Endothelial cell of hepatic sinusoid (primary cell): Measurements from ENCODE around the gene ORAI3.

Source experiments
- in situ Hi-C: cut with HindIII; loops from 2 replicates; pipeline ENCODE4 v1.10.0; 2017; ENCODE audit warnings: low sequenced_read_pairs

Gene ORAI3

DNA sequence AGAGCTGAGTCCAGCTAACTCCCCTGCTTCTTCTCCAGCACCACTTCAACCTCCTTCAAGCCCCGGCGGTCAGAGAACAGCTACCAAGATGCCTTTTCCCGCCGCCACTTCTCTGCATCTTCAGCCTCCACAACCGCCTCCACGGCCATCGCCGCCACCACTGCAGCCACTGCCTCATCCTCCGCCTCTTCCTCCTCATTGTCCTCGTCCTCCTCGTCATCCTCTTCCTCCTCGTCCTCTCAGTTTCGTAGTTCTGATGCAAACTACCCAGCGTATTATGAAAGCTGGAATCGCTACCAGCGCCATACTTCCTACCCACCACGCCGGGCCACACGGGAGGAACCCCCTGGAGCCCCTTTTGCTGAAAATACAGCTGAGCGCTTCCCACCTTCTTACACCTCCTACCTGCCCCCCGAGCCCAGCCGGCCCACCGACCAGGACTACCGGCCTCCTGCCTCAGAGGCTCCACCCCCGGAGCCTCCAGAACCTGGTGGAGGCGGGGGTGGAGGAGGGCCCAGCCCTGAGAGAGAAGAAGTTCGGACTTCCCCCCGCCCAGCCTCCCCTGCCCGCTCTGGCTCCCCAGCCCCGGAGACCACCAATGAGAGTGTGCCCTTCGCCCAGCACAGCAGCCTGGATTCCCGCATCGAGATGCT is 15.8 kb downstream of the ORAI3 start:
- in situ Hi-C loops: no loop called here

DNA sequence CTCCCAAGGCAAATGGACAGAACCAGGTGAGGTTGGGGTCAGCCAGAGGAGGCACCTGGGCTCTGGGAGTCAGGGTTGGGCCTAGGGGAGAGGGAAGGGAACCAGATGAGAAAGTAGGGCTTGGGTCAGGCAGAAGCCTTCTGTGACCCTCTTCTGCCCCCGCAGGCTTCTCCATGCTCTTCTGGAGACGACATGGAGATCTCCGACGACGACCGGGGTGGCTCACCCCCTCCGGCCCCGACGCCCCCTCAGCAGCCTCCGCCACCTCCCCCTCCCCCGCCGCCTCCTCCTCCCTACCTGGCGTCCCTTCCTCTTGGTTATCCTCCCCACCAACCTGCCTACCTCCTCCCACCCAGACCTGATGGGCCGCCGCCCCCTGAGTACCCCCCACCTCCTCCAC is 16.6 kb downstream of the ORAI3 start:
- in situ Hi-C loops: no loop called here

DNA sequence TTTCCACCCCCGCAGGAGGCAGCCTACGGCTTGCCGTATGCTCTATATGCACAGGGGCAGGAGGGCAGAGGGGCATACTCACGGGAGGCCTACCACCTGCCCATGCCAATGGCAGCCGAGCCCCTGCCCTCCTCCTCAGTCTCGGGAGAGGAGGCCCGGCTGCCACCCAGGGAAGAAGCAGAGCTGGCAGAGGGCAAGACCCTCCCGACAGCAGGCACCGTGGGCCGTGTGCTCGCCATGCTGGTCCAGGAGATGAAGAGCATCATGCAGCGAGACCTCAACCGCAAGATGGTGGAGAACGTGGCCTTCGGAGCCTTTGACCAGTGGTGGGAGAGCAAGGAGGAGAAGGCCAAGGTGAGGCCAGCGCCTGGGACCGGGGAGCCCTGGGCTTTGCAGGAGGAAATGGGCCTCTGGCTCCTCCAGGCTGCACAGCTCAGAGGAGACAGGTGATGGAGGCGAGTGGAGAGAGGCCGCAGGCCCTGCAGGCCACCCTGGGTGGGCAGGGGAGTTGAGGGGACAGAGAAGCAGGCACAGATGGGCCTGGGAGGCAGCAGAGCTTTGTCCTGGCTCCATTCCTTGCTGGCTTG is 17.3 kb downstream of the ORAI3 start:
- in situ Hi-C loops: no loop called here

GRCh38 chr16:30967795-30968194 is 18.9 kb downstream of the ORAI3 start:
- in situ Hi-C loops: no loop called here

- in situ Hi-C loops: no loop called here
Observed at GRCh38 chr16:30969246-30969842, 20.5 kb downstream of the ORAI3 start.

- in situ Hi-C loops: no loop called here
Observed at GRCh38 chr16:30971298-30971697, 22.4 kb downstream of the ORAI3 start.

DNA sequence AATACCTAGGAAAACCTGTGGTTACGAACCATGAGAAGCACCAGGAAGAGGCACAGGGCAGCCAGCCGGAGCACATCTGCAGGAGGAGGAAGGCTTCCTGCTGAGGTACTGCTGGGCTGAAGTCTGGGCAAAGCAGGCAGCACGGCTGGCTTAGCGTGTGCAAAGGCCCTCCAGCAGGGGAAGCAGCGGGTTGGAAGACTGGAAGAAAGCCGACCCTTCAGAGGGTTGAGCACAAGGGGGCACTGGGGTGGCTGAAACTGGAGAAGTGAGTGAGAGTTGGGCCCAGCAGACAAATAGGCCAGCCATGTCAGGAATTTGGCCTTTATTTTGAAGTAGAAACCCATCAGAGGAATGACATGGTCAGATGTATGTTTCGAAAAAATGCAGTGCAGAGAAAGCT is 24.0 kb downstream of the ORAI3 start:
- in situ Hi-C loops: no loop called here

- in situ Hi-C loops: no loop called here
Observed at GRCh38 chr16:30974348-30974747, 25.5 kb downstream of the ORAI3 start.

- in situ Hi-C loops: no loop called here
Observed at GRCh38 chr16:30976486-30976885, 27.6 kb downstream of the ORAI3 start.

- in situ Hi-C loops: no loop called here
Observed at GRCh38 chr16:30977502-30977901, 28.6 kb downstream of the ORAI3 start.

DNA sequence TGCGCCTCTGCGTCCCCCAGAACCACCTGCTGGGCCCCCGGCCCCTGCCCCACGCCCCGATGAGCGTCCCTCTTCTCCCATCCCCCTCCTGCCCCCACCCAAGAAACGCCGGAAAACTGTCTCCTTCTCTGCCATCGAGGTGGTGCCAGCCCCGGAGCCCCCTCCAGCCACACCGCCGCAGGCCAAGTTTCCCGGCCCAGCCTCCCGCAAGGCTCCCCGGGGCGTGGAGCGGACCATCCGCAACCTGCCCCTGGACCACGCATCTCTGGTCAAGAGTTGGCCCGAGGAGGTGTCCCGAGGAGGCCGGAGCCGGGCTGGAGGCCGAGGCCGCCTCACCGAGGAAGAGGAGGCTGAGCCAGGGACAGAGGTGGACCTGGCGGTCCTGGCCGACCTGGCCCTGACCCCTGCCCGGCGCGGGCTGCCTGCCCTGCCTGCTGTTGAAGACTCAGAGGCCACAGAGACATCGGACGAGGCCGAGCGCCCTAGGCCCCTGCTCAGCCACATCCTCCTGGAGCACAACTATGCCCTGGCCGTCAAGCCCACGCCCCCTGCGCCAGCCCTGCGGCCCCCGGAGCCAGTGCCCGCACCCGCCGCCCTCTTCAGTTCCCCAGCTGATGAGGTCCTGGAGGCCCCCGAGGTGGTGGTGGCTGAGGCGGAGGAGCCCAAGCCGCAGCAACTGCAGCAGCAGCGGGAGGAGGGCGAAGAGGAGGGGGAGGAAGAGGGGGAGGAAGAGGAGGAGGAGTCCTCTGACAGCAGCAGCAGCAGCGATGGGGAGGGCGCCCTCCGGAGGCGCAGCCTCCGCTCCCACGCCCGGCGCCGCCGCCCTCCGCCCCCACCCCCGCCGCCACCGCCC is 30.5 kb downstream of the ORAI3 start:
- in situ Hi-C loops: no loop called here

GRCh38 chr16:30980023-30980371 is 31.1 kb downstream of the ORAI3 start:
- in situ Hi-C loops: no loop called here

DNA sequence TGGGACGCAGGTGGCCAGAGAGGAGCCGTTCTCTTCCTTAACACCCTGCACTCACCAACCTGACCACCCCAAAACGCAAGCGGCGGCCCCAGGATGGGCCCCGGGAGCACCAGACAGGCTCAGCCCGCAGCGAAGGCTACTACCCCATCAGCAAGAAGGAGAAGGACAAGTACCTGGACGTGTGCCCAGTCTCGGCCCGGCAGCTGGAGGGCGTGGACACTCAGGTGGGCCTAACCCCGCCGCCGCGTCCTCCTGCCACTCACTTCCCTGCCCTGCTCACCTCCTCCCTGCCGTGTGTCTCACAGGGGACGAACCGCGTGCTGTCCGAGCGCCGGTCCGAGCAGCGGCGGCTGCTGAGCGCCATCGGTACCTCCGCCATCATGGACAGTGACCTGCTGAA is 31.6 kb downstream of the ORAI3 start:
- in situ Hi-C loops: no loop called here

DNA sequence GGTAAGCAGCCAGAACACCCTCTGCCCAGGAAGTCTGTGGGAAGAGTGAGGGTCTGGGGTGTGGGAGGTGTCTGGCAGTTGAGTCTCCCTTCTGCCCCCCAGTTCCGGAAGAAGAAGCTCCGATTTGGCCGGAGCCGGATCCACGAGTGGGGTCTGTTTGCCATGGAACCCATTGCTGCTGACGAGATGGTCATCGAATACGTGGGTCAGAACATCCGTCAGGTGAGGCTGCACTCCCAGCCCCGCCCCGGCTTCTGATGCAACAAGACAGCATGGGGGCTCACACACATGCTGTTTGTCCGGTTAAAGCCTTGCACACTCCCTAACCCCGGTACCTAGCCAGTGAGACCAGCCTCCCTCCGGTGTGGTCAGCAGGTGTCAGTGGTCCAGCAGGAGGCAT is 32.1 kb downstream of the ORAI3 start:
- in situ Hi-C loops: no loop called here

GRCh38 chr16:30982548-30983288 is 33.9 kb downstream of the ORAI3 start:
- in situ Hi-C loops: no loop called here

DNA sequence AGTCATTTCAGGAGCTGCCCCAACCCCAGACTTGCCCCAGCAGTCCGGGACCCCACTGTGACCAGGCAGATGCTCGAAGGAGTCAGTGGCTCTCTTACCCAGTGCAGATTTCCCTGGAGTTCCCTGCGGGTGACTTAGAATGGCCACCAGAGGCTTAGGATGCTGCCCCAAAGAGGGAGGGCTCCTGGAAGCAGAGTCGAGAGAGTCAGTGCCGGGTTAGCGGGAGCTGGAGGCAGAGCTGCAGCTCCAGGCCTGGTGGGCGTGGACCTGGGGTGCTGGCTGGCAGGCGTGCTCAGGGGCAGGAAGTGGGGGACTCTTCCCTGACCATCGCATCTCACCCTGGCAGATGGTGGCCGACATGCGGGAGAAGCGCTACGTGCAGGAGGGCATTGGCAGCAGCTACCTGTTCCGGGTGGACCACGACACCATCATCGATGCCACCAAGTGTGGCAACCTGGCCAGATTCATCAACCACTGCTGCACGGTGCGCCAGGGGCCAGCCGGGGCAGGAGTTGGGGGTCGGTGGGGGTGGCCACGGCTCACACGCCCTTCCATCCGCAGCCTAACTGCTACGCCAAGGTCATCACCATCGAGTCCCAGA is 34.5 kb downstream of the ORAI3 start:
- in situ Hi-C loops: no loop called here

- in situ Hi-C loops: no loop called here
Observed at GRCh38 chr16:30983898-30984610, 35.2 kb downstream of the ORAI3 start.

GRCh38 chr16:30984669-30985400 is 36.0 kb downstream of the ORAI3 start, which contains the start of gene HSD3B7:
HSD3B7 (plus strand) TSS chr16:30985207; CDS start chr16:30985659, 452 bp downstream.
- in situ Hi-C loops: no loop called here

GRCh38 chr16:30985401-30986128 is 36.7 kb downstream of the ORAI3 start:
- in situ Hi-C loops: no loop called here
